ENCODE data around the gene COL5A1. TPM values are rescaled to one million over a fixed set of nuclear protein-coding genes. Genes with fewer than 3 reads are reported as not detected.

The COL5A1 gene
- total and polyA plus RNA-seq, 2 donors (not counting 1 experiment from before 2014, with no cell fraction given) = 72.8 to 109 TPM

DNA sequence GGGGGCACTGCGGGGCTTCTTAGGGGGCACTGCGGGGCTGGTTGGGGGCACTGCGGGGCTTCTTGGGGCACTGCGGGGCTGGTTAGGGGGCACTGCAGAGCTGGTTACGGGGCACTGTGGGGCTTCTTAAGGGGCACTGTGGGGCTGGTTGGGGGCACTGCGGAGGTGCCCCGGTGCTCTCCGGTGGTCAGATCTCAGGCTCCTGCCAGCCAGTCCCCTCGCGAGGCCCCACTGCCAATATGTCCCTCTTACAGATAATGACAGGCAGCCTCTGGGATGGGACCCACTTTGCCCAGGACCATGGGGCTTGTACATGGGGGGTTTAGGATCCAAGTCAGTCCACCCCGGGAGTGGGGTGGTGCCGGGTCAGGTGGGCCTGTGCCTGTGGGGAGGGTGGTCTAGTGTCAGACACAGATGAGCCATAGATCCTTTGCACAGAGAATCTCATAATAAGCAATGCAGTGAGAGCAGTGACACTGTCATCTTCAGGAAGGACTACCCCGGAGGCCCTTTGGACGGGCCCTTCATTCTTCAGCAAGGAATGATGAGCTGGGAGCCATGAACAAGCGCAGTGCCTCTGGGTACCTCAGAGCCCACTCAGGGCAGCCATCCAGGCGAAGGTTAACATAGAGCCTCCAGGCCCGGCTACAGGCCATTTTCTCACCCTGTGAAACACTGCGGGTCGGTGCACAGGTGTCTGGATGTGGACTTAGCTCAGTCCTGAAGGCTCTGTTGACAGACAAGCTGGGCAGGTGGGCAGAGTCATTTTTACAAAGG lies 38.2 kb downstream of the COL5A1 start:
- no peak for DNase-seq (ENCODE audit: low read depth in 2 of 2)
- H3K79me2 ChIP-seq (ENCODE audit: control insufficient read depth, insufficient read depth, low read length) = peaks cover 55% of the 10 kb centered on the region
- TF ChIP-seq EZH2 (IDR thresholded peaks at IDR 0.05; ENCODE audit: low read length, missing control alignments) = no peak
- TF ChIP-seq, protein P1, sequence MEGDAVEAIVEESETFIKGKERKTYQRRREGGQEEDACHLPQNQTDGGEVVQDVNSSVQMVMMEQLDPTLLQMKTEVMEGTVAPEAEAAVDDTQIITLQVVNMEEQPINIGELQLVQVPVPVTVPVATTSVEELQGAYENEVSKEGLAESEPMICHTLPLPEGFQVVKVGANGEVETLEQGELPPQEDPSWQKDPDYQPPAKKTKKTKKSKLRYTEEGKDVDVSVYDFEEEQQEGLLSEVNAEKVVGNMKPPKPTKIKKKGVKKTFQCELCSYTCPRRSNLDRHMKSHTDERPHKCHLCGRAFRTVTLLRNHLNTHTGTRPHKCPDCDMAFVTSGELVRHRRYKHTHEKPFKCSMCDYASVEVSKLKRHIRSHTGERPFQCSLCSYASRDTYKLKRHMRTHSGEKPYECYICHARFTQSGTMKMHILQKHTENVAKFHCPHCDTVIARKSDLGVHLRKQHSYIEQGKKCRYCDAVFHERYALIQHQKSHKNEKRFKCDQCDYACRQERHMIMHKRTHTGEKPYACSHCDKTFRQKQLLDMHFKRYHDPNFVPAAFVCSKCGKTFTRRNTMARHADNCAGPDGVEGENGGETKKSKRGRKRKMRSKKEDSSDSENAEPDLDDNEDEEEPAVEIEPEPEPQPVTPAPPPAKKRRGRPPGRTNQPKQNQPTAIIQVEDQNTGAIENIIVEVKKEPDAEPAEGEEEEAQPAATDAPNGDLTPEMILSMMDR (conservative IDR thresholded peaks at IDR 0.05 in 1 of 2, IDR thresholded peaks at IDR 0.05 in 1 of 2; ENCODE audit: low read depth in 1 of 2, low read length in 2 of 2) = no peak
- peaks cover 9% of the 10 kb centered on the region for H4K20me1 ChIP-seq (ENCODE audit: control insufficient read depth, extremely low read depth, insufficient read depth, low read length)
- peaks cover 4% of the 10 kb centered on the region for H3K36me3 ChIP-seq (ENCODE audit: control insufficient read depth, insufficient read depth, low read length)
- H3K4me1 ChIP-seq (ENCODE audit: control insufficient read depth, extremely low read depth, insufficient read depth, low read length) = peaks cover 14% of the 10 kb centered on the region
- no peak overlapping the region for H3K27ac ChIP-seq (ENCODE audit: insufficient read depth, low read length)
- H3K4me2 ChIP-seq (ENCODE audit: extremely low read depth, insufficient read depth, low read length) = no peak overlapping the region
- no peak overlapping the region for H2AFZ ChIP-seq (ENCODE audit: low read length)
- no peak overlapping the region for H3K4me3 ChIP-seq (replicated peaks in 1 of 4; ENCODE audit: control extremely low read depth in 1 of 4, insufficient read depth in 1 of 4, low read depth in 3 of 4, low read length in 4 of 4)
- no peaks in the 10 kb centered on the region for H3K9me3 ChIP-seq (ENCODE audit: control insufficient read depth, insufficient read depth, low read depth, low read length)
- no peak overlapping the region for H3K9ac ChIP-seq (ENCODE audit: insufficient read depth, low read length)
- no peaks in the 10 kb centered on the region for H3K27me3 ChIP-seq (ENCODE audit: control insufficient read depth, insufficient read depth, low read length)

DNA sequence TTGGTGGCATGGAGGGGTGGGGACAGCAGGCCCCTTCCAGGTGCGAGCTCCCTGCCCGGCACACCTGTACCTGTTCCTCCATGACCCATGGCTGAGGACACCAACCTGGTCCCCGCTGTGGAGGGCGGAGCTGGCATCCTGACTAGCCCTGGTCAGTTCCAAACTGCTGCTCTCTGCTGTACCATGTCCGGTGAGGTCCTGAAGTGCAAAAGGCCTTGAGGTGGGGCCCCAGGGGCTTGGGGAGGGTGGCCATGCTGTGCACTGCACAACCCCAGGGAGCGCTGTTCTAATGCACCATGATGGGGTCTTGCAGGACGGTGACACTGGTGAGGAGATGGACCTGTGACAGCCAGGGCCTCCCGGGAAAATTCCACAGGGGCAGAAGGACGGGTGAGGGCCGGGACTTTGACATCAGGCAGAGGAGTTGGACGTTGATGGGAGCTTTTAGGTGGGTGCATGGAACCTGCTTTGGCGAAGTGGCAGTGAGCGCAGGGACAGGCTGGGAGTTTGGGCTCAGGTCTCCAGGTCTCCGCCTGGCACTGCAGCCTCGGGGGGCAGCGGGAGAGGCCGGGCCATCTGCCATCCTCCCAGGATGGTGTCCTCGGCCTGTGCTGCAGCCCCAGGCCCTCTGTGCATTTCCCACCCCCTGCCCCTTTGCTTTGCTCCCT lies 38.9 kb downstream of the COL5A1 start:
- Histone ChIP-seq H3K4me2 (ENCODE audit: extremely low read depth, insufficient read depth, low read length) (no peak overlapping the region), H3K79me2 (ENCODE audit: control insufficient read depth, insufficient read depth, low read length) (peaks cover 55% of the 10 kb centered on the region), H3K27ac (ENCODE audit: insufficient read depth, low read length) (no peak overlapping the region), H3K27me3 (ENCODE audit: control insufficient read depth, insufficient read depth, low read length) (no peaks in the 10 kb centered on the region), H2AFZ (ENCODE audit: low read length) (no peak overlapping the region), H3K4me1 (ENCODE audit: control insufficient read depth, extremely low read depth, insufficient read depth, low read length) (peaks cover 14% of the 10 kb centered on the region), H3K9ac (ENCODE audit: insufficient read depth, low read length) (no peak overlapping the region), H3K4me3 (replicated peaks in 1 of 4; ENCODE audit: control extremely low read depth in 1 of 4, insufficient read depth in 1 of 4, low read depth in 3 of 4, low read length in 4 of 4) (no peak overlapping the region), H3K9me3 (ENCODE audit: control insufficient read depth, insufficient read depth, low read depth, low read length) (no peaks in the 10 kb centered on the region), H3K36me3 (ENCODE audit: control insufficient read depth, insufficient read depth, low read length) (peaks cover 4% of the 10 kb centered on the region), H4K20me1 (ENCODE audit: control insufficient read depth, extremely low read depth, insufficient read depth, low read length) (peaks cover 9% of the 10 kb centered on the region)
- no peak for DNase-seq (ENCODE audit: low read depth in 2 of 2)
- no peak for TF ChIP-seq EZH2 (IDR thresholded peaks at IDR 0.05; ENCODE audit: low read length, missing control alignments)
- TF ChIP-seq, protein P1 (conservative IDR thresholded peaks at IDR 0.05 in 1 of 2, IDR thresholded peaks at IDR 0.05 in 1 of 2; ENCODE audit: low read depth in 1 of 2, low read length in 2 of 2) = no peak

DNA sequence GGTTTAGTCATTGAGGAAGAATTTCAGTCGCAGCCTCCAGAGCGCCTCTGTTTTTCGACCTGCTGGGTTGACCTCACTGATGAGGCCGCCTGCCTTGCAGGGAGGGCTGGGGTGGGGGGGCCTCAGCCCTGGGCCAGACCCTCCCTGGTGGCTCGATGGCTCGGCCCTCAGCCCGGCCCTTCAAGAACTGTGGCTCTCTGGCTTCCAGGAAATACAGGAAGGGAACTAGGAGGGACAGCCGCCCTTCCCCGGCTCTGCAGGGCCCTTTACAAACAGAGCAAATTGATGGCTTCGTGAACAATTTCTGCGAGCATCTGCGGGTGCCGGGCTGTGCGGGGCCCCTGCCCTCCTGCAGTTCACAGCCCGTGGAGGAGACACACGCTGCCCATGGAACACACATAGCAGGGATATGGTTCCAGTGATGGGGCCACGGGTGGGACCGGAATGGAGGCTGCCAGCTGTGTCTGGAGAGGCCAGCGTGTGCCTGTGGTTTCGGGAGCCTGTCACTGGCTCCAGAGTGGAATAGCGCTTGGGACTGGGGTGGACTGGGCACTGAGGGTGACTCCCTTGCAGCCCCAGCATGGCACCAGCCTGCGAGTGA lies 39.6 kb downstream of the COL5A1 start:
- TF ChIP-seq EZH2 (IDR thresholded peaks at IDR 0.05; ENCODE audit: low read length, missing control alignments) = no peak
- TF ChIP-seq, protein P1 (conservative IDR thresholded peaks at IDR 0.05 in 1 of 2, IDR thresholded peaks at IDR 0.05 in 1 of 2; ENCODE audit: low read depth in 1 of 2, low read length in 2 of 2) = no peak
- H3K4me1 ChIP-seq (ENCODE audit: control insufficient read depth, extremely low read depth, insufficient read depth, low read length) = peaks cover 14% of the 10 kb centered on the region
- H3K4me3 ChIP-seq (replicated peaks in 1 of 4; ENCODE audit: control extremely low read depth in 1 of 4, insufficient read depth in 1 of 4, low read depth in 3 of 4, low read length in 4 of 4) = no peak overlapping the region
- H3K79me2 ChIP-seq (ENCODE audit: control insufficient read depth, insufficient read depth, low read length) = peaks cover 56% of the 10 kb centered on the region
- DNase-seq (ENCODE audit: low read depth in 2 of 2) = peak; percentile 25 to 66
- no peaks in the 10 kb centered on the region for H3K9me3 ChIP-seq (ENCODE audit: control insufficient read depth, insufficient read depth, low read depth, low read length)
- no peaks in the 10 kb centered on the region for H3K27me3 ChIP-seq (ENCODE audit: control insufficient read depth, insufficient read depth, low read length)
- no peak overlapping the region for H3K27ac ChIP-seq (ENCODE audit: insufficient read depth, low read length)
- no peak overlapping the region for H2AFZ ChIP-seq (ENCODE audit: low read length)
- no peak overlapping the region for H3K9ac ChIP-seq (ENCODE audit: insufficient read depth, low read length)
- H3K36me3 ChIP-seq (ENCODE audit: control insufficient read depth, insufficient read depth, low read length) = peaks cover 4% of the 10 kb centered on the region
- peak overlapping the region; percentile 42 for H3K4me2 ChIP-seq (ENCODE audit: extremely low read depth, insufficient read depth, low read length)
- H4K20me1 ChIP-seq (ENCODE audit: control insufficient read depth, extremely low read depth, insufficient read depth, low read length) = peaks cover 7% of the 10 kb centered on the region

All from fibroblast of lung (primary cell).